HEK293 (cell line): ENCODE results near the gene ARID1A.

Experiments
- MZF1 ChIP-seq: fragments of 450-650 bp; formaldehyde crosslinking; IDR thresholded peaks from 2 replicates; pipeline ENCODE4 v1.5.1; 2017; ENCODE audit warnings: missing biosample characterization, missing genetic modification characterization, borderline replicate concordance
- PRDM10 ChIP-seq: fragments of 450-650 bp; formaldehyde crosslinking; IDR thresholded peaks from 2 replicates; pipeline ENCODE4 v1.5.1; 2016; ENCODE audit warnings: missing biosample characterization, missing genetic modification characterization
- REPIN1 ChIP-seq: fragments of 450-650 bp; formaldehyde crosslinking; IDR thresholded peaks from 2 replicates; pipeline ENCODE4 v1.5.1; 2017; ENCODE audit warnings: missing biosample characterization, missing genetic modification characterization, low read depth
- SALL2 ChIP-seq: fragments of 450-650 bp; formaldehyde crosslinking; IDR thresholded peaks from 2 replicates; pipeline ENCODE4 v1.5.0; 2017; ENCODE audit warnings: missing biosample characterization, mild to moderate bottlenecking, missing genetic modification characterization, borderline replicate concordance
- WT1 ChIP-seq: fragments of 450-650 bp; formaldehyde crosslinking; IDR thresholded peaks from 2 replicates; pipeline ENCODE4 v1.5.1; 2016; ENCODE audit warnings: missing biosample characterization, missing genetic modification characterization
- ZFP41 ChIP-seq: fragments of 450-650 bp; formaldehyde crosslinking; IDR thresholded peaks from 2 replicates; pipeline ENCODE4 v1.5.1; 2016; ENCODE audit warnings: missing biosample characterization, missing genetic modification characterization, borderline replicate concordance
- ZFP69B ChIP-seq: fragments of 450-650 bp; formaldehyde crosslinking; IDR thresholded peaks from 2 replicates; pipeline ENCODE4 v1.5.1; 2016; ENCODE audit warnings: missing biosample characterization, missing genetic modification characterization
- ZNF132 ChIP-seq: fragments of 450-650 bp; formaldehyde crosslinking; IDR thresholded peaks from 2 replicates; pipeline ENCODE4 v1.5.1; 2017; ENCODE audit warnings: missing biosample characterization, missing genetic modification characterization, borderline replicate concordance
- ZNF157 ChIP-seq: fragments of 450-650 bp; formaldehyde crosslinking; IDR thresholded peaks from 2 replicates; pipeline ENCODE4 v1.5.1; 2016; ENCODE audit warnings: missing biosample characterization, missing genetic modification characterization
- ZNF23 ChIP-seq: fragments of 450-650 bp; formaldehyde crosslinking; IDR thresholded peaks from 2 replicates; pipeline ENCODE4 v1.5.1; 2016; ENCODE audit warnings: missing biosample characterization, missing genetic modification characterization, borderline replicate concordance
- ZNF391 ChIP-seq: fragments of 450-650 bp; formaldehyde crosslinking; IDR thresholded peaks from 2 replicates; pipeline ENCODE4 v1.5.1; 2016; ENCODE audit warnings: low read depth, missing biosample characterization, missing genetic modification characterization, borderline replicate concordance
- ZNF449 ChIP-seq: fragments of 450-650 bp; formaldehyde crosslinking; IDR thresholded peaks from 2 replicates; pipeline ENCODE4 v1.5.1; 2017; ENCODE audit warnings: missing biosample characterization, mild to moderate bottlenecking, missing genetic modification characterization, moderate library complexity
- ZNF510 ChIP-seq: fragments of 450-650 bp; formaldehyde crosslinking; IDR thresholded peaks from 2 replicates; pipeline ENCODE4 v1.5.1; 2018; ENCODE audit warnings: mild to moderate bottlenecking, missing genetic modification characterization, missing biosample characterization; ENCODE audit not compliant: insufficient replicate concordance
- ZNF513 ChIP-seq: fragments of 450-650 bp; IDR thresholded peaks from 2 replicates; pipeline ENCODE4 v1.5.1; 2018; ENCODE audit warnings: missing biosample characterization, missing genetic modification characterization
- ZNF518A ChIP-seq: fragments of 450-650 bp; formaldehyde crosslinking; conservative IDR thresholded peaks from 2 replicates; pipeline ENCODE4 v1.5.1; 2016; ENCODE audit warnings: low read depth, missing biosample characterization, missing genetic modification characterization
- ZNF549 ChIP-seq: fragments of 450-650 bp; IDR thresholded peaks from 2 replicates; pipeline ENCODE4 v1.5.1; 2018; ENCODE audit warnings: missing biosample characterization, missing genetic modification characterization, mild to moderate bottlenecking, inconsistent platforms, moderate library complexity
- ZNF707 ChIP-seq: fragments of 450-650 bp; formaldehyde crosslinking; IDR thresholded peaks from 2 replicates; pipeline ENCODE4 v1.5.1; 2016; ENCODE audit warnings: missing biosample characterization, missing genetic modification characterization
- ZNF76 ChIP-seq: fragments of 450-650 bp; formaldehyde crosslinking; IDR thresholded peaks from 2 replicates; pipeline ENCODE4; 2016; ENCODE audit warnings: low read depth, missing biosample characterization, missing genetic modification characterization, borderline replicate concordance
- TF ChIP-seq, protein P1 (sequence below): fragments of 450-650 bp; formaldehyde crosslinking; IDR thresholded peaks from 2 replicates; pipeline ENCODE4 v1.5.1; 2016; ENCODE audit warnings: missing biosample characterization, missing genetic modification characterization, borderline replicate concordance
- TF ChIP-seq, protein P2 (sequence below): fragments of 450-650 bp; formaldehyde crosslinking; IDR thresholded peaks from 2 replicates; pipeline ENCODE4 v1.5.1; 2016; ENCODE audit warnings: missing biosample characterization, missing genetic modification characterization

The ARID1A gene

DNA sequence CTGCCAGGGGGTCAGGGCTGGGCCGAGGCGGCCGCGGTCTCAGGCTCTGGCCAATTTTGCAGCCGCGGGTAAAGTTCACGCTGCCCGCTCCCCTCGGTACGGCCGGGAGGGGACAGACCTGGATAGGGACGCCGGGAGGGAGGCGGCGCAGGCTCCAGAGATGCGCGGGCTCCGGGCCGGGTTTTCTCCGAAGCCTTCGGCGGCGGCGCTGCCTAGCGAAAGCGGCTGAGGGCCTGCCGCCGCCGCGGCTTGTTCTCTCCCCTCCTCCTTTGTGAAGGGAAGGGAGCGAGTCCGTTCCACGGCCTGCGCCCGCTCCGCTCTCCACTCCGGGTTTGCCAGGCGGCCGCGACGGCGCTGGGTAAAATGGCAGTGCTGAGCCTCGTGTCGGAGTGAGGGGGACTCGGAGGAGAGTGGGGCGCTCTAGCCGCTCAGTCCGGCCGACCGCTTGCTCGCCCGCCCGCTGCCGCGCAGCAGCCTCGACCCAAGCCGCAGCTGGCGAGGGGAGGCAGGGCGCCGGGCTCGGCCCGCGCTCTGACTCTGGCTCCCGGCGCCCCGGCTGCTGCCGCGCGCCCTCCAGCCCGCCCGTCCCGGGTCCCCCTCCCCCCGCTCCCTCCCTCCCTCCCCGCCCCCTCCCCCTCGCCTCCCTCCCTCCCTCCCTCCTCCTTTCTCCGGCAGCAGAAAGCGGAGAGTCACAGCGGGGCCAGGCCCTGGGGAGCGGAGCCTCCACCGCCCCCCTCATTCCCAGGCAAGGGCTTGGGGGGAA lies at the start of gene ARID1A (continued):
- peak; percentile 90 for TF ChIP-seq PRDM10 (tag by site-specific recombination)
- TF ChIP-seq ZNF391 (tag by site-specific recombination), result peak; percentile 98
- TF ChIP-seq ZFP41 (tag by site-specific recombination), result no peak
- no peak for TF ChIP-seq ZNF132
- TF ChIP-seq ZNF23 (tag by site-specific recombination), result no peak
- TF ChIP-seq, protein P1, sequence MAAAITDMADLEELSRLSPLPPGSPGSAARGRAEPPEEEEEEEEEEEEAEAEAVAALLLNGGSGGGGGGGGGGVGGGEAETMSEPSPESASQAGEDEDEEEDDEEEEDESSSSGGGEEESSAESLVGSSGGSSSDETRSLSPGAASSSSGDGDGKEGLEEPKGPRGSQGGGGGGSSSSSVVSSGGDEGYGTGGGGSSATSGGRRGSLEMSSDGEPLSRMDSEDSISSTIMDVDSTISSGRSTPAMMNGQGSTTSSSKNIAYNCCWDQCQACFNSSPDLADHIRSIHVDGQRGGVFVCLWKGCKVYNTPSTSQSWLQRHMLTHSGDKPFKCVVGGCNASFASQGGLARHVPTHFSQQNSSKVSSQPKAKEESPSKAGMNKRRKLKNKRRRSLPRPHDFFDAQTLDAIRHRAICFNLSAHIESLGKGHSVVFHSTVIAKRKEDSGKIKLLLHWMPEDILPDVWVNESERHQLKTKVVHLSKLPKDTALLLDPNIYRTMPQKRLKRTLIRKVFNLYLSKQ (tag by site-specific recombination), result no peak
- TF ChIP-seq ZNF510 (tag by site-specific recombination), result peak; percentile 78
- TF ChIP-seq ZNF76 (tag by site-specific recombination), result peak; percentile 93
- no peak for TF ChIP-seq ZNF549 (tag by site-specific recombination)
- peak; percentile 72 for TF ChIP-seq WT1 (tag by site-specific recombination)
- TF ChIP-seq ZNF518A (tag by site-specific recombination), result no peak; the same call in 1 of the 2 replicates
- TF ChIP-seq ZNF707 (tag by site-specific recombination), result no peak
- peak; percentile 39; the same call in 1 of the 2 replicates for TF ChIP-seq ZNF513
- TF ChIP-seq ZFP69B (tag by site-specific recombination), result peak; percentile 98
- TF ChIP-seq ZNF449 (tag by site-specific recombination), result peak; percentile 70
- TF ChIP-seq ZNF157 (tag by site-specific recombination), result no peak
- TF ChIP-seq SALL2 (tag by site-specific recombination), result no peak
- TF ChIP-seq, protein P2, sequence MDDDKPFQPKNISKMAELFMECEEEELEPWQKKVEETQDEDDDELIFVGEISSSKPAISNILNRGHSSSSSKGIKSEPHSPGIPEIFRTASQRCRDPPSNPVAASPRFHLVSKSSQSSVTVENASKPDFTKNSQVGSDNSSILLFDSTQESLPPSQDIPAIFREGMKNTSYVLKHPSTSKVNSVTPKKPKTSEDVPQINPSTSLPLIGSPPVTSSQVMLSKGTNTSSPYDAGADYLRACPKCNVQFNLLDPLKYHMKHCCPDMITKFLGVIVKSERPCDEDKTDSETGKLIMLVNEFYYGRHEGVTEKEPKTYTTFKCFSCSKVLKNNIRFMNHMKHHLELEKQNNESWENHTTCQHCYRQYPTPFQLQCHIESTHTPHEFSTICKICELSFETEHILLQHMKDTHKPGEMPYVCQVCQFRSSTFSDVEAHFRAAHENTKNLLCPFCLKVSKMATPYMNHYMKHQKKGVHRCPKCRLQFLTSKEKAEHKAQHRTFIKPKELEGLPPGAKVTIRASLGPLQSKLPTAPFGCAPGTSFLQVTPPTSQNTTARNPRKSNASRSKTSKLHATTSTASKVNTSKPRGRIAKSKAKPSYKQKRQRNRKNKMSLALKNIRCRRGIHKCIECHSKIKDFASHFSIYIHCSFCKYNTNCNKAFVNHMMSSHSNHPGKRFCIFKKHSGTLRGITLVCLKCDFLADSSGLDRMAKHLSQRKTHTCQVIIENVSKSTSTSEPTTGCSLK (tag by site-specific recombination), result no peak
- TF ChIP-seq REPIN1 (tag by site-specific recombination), result peak; percentile 81; the same call in 1 of the 2 replicates
- TF ChIP-seq MZF1 (tag by site-specific recombination), result peak; percentile 65
